ENCODE data around the gene MTUS2.

- TF ChIP-seq CTCF (IDR thresholded peaks at IDR 0.05), result no peak
- no peak for TF ChIP-seq EZH2phosphoT487 (IDR thresholded peaks at IDR 0.05)
- no peak for TF ChIP-seq EZH2 (IDR thresholded peaks at IDR 0.05)
Measured at GRCh38 chr13:29301027-29301426, 480.9 kb downstream of the MTUS2 start.

Measured in neural progenitor cell (in vitro differentiated cells).